Measurements from ENCODE around the gene LENG1. TPM values are rescaled to one million over a fixed set of nuclear protein-coding genes. Genes with fewer than 3 reads are reported as not detected.

Gene LENG1
- total RNA-seq, 1 experiment from 2014 or later: 11.2 TPM

GRCh38 chr19:54128796-54129616 is 30.5 kb downstream of the LENG1 start:
- no peak overlapping the region for H3K27ac ChIP-seq (ENCODE audit: low read length)
- in situ Hi-C loops (cut with HindIII; ENCODE audit: low pct_unique_long_range_greater_than_20kb, low sequenced_read_pairs) (no loop called here), intact Hi-C loops (cut with micrococcal nuclease; ENCODE audit: unreplicated experiment) (no loop called here)
- POLR2A ChIA-PET: no interaction called here
- peaks cover 17% of the 10 kb centered on the region for H3K36me3 ChIP-seq (ENCODE audit: control insufficient read depth, insufficient read depth, low read length)
- no peak for ATAC-seq
- no TSS peak for BruUV-seq (replicated peaks)
- H3K9me3 ChIP-seq (ENCODE audit: control insufficient read depth, insufficient read depth, low read depth, low read length): no peaks in the 10 kb centered on the region
- H3K4me3 ChIP-seq (ENCODE audit: low read depth in 2 of 2, low read length in 2 of 2): no peak overlapping the region
- no peak for TF ChIP-seq SIN3A (IDR thresholded peaks at IDR 0.05; ENCODE audit: borderline replicate concordance, insufficient read depth, low read depth, low read length)
- TF ChIP-seq, protein P1, sequence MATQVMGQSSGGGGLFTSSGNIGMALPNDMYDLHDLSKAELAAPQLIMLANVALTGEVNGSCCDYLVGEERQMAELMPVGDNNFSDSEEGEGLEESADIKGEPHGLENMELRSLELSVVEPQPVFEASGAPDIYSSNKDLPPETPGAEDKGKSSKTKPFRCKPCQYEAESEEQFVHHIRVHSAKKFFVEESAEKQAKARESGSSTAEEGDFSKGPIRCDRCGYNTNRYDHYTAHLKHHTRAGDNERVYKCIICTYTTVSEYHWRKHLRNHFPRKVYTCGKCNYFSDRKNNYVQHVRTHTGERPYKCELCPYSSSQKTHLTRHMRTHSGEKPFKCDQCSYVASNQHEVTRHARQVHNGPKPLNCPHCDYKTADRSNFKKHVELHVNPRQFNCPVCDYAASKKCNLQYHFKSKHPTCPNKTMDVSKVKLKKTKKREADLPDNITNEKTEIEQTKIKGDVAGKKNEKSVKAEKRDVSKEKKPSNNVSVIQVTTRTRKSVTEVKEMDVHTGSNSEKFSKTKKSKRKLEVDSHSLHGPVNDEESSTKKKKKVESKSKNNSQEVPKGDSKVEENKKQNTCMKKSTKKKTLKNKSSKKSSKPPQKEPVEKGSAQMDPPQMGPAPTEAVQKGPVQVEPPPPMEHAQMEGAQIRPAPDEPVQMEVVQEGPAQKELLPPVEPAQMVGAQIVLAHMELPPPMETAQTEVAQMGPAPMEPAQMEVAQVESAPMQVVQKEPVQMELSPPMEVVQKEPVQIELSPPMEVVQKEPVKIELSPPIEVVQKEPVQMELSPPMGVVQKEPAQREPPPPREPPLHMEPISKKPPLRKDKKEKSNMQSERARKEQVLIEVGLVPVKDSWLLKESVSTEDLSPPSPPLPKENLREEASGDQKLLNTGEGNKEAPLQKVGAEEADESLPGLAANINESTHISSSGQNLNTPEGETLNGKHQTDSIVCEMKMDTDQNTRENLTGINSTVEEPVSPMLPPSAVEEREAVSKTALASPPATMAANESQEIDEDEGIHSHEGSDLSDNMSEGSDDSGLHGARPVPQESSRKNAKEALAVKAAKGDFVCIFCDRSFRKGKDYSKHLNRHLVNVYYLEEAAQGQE (IDR thresholded peaks at IDR 0.05; ENCODE audit: insufficient read depth in 1 of 2, low read depth in 2 of 2, low read length in 1 of 2): no peak
- TF ChIP-seq, protein P2, sequence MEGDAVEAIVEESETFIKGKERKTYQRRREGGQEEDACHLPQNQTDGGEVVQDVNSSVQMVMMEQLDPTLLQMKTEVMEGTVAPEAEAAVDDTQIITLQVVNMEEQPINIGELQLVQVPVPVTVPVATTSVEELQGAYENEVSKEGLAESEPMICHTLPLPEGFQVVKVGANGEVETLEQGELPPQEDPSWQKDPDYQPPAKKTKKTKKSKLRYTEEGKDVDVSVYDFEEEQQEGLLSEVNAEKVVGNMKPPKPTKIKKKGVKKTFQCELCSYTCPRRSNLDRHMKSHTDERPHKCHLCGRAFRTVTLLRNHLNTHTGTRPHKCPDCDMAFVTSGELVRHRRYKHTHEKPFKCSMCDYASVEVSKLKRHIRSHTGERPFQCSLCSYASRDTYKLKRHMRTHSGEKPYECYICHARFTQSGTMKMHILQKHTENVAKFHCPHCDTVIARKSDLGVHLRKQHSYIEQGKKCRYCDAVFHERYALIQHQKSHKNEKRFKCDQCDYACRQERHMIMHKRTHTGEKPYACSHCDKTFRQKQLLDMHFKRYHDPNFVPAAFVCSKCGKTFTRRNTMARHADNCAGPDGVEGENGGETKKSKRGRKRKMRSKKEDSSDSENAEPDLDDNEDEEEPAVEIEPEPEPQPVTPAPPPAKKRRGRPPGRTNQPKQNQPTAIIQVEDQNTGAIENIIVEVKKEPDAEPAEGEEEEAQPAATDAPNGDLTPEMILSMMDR (IDR thresholded peaks at IDR 0.05): no peak
- TF ChIP-seq POLR2AphosphoS5 (IDR thresholded peaks at IDR 0.05; ENCODE audit: low read depth, low read length): no peak
- no peak for TF ChIP-seq TCF7L2 (IDR thresholded peaks at IDR 0.05; ENCODE audit: low read depth, low read length)
- DNase-seq (ENCODE audit: low read depth, low spot score): no peak
- CTCF ChIA-PET: no interaction called here
- no peaks in the 10 kb centered on the region for H3K27me3 ChIP-seq (ENCODE audit: control insufficient read depth, insufficient read depth, low read length)
- no peaks in the 10 kb centered on the region for H3K4me1 ChIP-seq (ENCODE audit: control insufficient read depth, insufficient read depth, low read length)

GRCh38 chr19:54128441-54128725 is 31.1 kb downstream of the LENG1 start:
- CTCF ChIA-PET: no interaction called here
- no peak for ATAC-seq
- TF ChIP-seq SIN3A (IDR thresholded peaks at IDR 0.05; ENCODE audit: borderline replicate concordance, insufficient read depth, low read depth, low read length) (no peak), POLR2AphosphoS5 (IDR thresholded peaks at IDR 0.05; ENCODE audit: low read depth, low read length) (no peak)
- TF ChIP-seq, protein P1 (IDR thresholded peaks at IDR 0.05; ENCODE audit: insufficient read depth in 1 of 2, low read depth in 2 of 2, low read length in 1 of 2): no peak
- POLR2A ChIA-PET: no interaction called here
- Histone ChIP-seq H3K4me1 (ENCODE audit: control insufficient read depth, insufficient read depth, low read length) (no peaks in the 10 kb centered on the region), H3K9me3 (ENCODE audit: control insufficient read depth, insufficient read depth, low read depth, low read length) (no peaks in the 10 kb centered on the region), H3K27ac (ENCODE audit: low read length) (no peak overlapping the region), H3K36me3 (ENCODE audit: control insufficient read depth, insufficient read depth, low read length) (peaks cover 17% of the 10 kb centered on the region), H3K4me3 (ENCODE audit: low read depth in 2 of 2, low read length in 2 of 2) (no peak overlapping the region), H3K27me3 (ENCODE audit: control insufficient read depth, insufficient read depth, low read length) (no peaks in the 10 kb centered on the region)
- no peak for DNase-seq (ENCODE audit: low read depth, low spot score)
- intact Hi-C loops (cut with micrococcal nuclease; ENCODE audit: unreplicated experiment) (no loop called here), in situ Hi-C loops (cut with HindIII; ENCODE audit: low pct_unique_long_range_greater_than_20kb, low sequenced_read_pairs) (no loop called here)
- BruUV-seq (replicated peaks): no TSS peak
